HEK293 (cell line): ENCODE data around the gene TANK.

Experiments used
- CTCF ChIP-seq: fragments of 450-650 bp; formaldehyde crosslinking; IDR thresholded peaks from 2 replicates; pipeline ENCODE4 v1.5.1; 2016; ENCODE audit warnings: missing biosample characterization, missing genetic modification characterization
- ZBTB17 ChIP-seq: fragments of 450-650 bp; formaldehyde crosslinking; IDR thresholded peaks from 2 replicates; pipeline ENCODE4 v1.5.1; 2016; ENCODE audit warnings: missing biosample characterization, missing genetic modification characterization
- ZNF549 ChIP-seq: fragments of 450-650 bp; IDR thresholded peaks from 2 replicates; pipeline ENCODE4 v1.5.1; 2018; ENCODE audit warnings: missing biosample characterization, missing genetic modification characterization, mild to moderate bottlenecking, inconsistent platforms, moderate library complexity
- TF ChIP-seq, protein P1 (sequence below): fragments of 450-650 bp; formaldehyde crosslinking; optimal IDR thresholded peaks from 2 replicates; pipeline ENCODE3; 2016; ENCODE audit warnings: missing biosample characterization, mild to moderate bottlenecking, missing genetic modification characterization

- no peak for TF ChIP-seq CTCF (tag by site-specific recombination)
- TF ChIP-seq, protein P1, sequence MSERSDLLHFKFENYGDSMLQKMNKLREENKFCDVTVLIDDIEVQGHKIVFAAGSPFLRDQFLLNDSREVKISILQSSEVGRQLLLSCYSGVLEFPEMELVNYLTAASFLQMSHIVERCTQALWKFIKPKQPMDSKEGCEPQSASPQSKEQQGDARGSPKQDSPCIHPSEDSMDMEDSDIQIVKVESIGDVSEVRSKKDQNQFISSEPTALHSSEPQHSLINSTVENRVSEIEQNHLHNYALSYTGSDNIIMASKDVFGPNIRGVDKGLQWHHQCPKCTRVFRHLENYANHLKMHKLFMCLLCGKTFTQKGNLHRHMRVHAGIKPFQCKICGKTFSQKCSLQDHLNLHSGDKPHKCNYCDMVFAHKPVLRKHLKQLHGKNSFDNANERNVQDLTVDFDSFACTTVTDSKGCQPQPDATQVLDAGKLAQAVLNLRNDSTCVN (tag by site-specific recombination), result no peak
- no peak for TF ChIP-seq ZBTB17 (tag by site-specific recombination)
- no peak for TF ChIP-seq ZNF549 (tag by site-specific recombination)
These were observed 28.4 kb upstream of the TANK start for GRCh38 chr2:161131804-161132203.
